GM21447 (cell line): ENCODE results near the gene ANO3.
"Not testable (repeated sequence)": the region's sequence is repeated elsewhere in the genome, so short reads cannot be mapped to it uniquely, and the experiment has no call there.

ENCODE experiments used
- ATAC-seq: cut with Tn5 transposase; IDR thresholded peaks from one replicate; pipeline ENCODE4 v1.9.1; 2021; ENCODE audit not compliant: unreplicated experiment

The ANO3 gene

GRCh38 chr11:26331911-26332571 is at the start of gene ANO3:
ANO3 (plus strand) TSS chr11:26332130; CDS start chr11:26332276, 146 bp downstream.
- peak; percentile 91 for ATAC-seq

DNA sequence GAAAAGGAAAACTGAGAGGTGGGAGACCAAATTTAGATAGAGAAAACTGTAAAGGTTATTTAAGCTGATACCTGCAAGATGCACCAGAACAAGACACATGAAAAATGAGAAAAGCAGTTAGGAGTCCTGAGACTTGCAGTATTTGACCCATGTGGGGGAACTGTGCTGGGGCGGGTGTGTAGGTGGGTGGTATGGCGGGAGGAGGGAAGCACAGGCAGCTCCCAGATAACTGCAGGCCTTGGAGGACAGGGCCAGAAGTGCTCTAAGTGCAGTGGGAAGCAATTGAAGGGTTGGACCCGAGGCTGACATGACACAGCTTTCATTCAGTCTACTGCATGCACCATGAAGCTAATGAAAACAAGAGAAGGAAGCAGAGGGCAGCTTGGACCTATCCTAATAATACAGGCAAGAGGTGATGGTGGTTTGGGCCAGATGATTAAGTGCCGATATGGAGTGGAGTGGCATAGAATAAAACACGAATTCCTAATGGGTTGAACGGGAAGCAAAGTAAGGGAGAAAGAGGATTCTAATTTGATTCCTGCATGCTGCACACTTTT is 48.0 kb upstream of the ANO3 start:
- no peak for ATAC-seq

DNA sequence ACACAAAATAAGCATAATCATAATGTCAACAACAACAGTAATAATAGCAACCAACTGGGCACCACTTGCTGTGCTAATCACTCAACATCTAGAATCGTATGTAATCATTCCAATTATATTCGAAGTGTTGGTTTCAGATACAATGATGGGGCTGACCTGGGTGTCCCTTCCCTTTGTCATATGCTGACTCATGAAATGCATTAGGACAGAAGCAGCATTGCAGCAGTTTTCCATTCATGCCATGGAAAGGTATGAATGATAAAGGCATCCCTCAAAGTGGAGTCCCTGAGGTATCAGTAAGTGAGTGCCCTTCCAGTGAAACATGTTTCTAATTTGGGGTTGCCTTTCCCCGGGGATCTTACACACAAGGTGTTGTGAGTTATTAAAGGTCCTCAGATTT is 46.3 kb upstream of the ANO3 start:
- no peak for ATAC-seq

GRCh38 chr11:26286472-26287066 is 45.4 kb upstream of the ANO3 start:
- no peak for ATAC-seq

GRCh38 chr11:26287067-26287518 is 44.8 kb upstream of the ANO3 start:
- no peak for ATAC-seq

DNA sequence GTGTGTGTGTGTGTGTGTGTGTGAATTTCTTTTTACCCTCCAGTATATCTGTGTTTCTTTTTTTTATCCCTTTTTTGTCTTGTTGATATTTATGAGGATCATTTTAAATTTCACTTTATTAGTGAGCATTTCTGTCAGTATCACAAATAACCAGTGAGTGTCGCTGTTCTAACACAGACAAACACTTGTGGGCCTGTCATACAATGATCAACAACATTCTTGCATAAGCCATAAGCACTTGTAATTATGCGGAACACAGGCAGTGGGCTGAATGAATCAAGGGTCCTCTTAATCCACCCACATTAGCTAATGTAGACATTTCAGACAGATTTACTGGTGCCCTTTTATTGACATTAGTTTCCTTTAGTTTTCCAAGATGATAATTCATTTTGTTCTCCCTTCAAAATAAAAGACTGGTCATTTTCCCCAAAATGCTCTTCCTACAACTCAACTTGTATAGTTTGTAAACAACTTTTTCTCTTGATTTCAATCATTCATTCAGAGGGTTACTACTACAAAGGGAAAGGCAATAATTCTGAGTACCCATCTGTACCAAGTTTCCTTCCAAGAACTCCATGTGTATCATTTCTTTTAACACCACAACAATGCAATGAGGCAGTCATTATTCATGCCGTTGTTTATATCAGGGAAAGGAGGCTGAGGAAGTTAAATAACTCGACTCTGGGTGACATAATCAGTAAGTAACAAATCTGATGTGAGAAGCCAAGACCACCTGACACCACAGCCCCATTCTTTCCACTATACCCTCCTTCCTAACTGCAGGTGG is 34.5 kb upstream of the ANO3 start:
- peak; percentile 92 for ATAC-seq

- ATAC-seq, result not testable (repeated sequence)
These were observed 15.6 kb upstream of the ANO3 start for GRCh38 chr11:26316372-26316771.

- no peak for ATAC-seq
These were observed 12.0 kb upstream of the ANO3 start for GRCh38 chr11:26319906-26320305.

GRCh38 chr11:26321516-26321915 is 10.4 kb upstream of the ANO3 start:
- ATAC-seq, result no peak

DNA sequence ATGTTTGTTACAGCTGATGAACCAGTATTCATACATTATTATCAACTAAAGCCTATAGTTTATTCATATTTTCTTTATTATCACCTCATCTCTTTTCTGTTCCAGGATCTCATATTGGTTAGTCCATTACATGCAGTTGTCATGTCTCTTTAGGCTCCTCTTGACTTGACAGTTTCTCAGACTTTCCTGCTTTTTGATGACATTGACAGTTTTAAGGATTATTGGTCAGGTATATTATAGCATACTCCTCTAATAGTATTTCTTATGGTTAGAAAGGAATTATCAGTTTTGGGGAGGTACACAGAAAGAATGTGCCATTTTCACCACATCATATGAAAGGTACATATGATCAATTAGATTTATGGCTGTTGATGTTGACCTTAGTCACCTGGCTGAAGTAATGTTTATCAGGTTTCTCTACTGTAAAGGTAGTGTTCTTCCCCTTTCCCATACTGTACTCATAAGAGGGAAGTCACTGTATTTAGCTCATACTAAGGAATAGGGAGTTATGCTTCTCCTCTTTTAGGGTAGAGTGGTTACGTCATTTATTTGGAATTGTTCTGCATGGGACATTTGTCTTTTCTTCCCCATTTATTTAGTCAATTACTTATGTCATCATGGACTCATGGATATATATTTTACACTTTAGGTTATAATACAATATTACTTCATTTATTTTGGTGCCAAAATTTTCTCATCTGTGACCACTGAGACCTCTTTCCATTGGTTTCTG is 9.4 kb upstream of the ANO3 start:
- no peak for ATAC-seq

DNA sequence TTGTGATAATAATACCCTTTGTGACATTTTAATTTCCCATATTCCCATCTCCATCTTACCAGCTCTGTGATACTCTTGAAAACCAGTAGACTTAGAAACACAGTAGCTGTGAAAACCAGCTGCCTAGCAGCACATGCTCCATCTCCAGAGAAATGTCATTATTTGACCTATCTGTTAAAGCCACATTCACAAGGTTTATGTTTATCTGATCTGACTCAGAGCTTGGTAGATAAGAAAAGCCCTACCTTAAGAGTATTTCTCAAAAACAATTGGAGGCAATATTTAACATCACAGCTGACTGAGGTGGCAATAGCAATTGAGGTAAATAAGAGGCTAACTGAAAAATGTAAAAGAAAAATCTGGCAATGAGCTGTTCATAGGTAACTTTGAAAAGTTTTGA is 8.1 kb upstream of the ANO3 start:
- no peak for ATAC-seq

GRCh38 chr11:26324270-26324669 is 7.7 kb upstream of the ANO3 start:
- no peak for ATAC-seq

DNA sequence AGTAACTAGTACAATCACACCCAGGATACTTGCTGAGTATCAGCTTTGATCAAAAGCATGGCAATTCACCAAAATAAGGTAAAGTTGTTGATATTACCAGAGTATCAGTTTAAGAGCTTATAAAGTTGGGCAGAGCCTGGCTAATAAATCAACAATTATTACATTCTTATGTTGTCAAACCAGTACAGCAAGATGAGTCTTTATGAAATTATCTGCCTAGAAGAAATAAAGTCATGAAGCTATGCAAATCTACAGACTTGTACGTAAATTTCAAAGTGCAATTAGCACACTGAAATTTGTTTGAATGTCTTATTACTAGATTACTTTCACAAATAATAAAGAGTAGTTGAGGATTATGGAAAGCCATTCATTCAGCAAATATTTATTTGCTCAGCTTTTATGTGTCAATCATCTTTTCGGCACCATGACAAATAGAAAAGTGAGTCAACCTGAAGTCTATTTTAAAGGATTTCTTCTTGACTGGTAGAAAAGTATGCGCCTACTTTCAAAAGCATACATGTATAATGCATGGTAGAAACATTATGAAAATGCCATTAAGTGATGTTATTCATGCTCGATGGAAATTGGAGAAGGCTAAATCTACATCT is 5.0 kb upstream of the ANO3 start:
- ATAC-seq, result no peak

DNA sequence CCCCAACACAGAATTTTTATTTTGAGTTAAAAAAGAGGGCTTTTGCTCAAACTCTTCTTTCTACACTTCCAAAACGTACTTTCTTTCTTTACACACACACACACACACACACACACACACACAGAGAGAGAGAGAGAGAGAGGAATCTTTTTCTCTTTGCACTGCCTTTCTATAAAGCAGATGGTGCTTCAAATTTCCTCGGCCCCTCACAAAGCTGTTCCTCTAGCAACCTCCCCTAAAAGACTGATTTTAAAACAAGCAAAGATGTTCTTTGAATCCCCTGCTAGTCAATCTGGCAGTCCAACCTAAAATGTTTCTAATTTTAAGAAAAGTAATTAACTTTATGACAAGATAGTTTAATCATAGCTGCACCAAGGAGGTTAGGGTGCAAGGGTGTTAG is 2.7 kb upstream of the ANO3 start:
- ATAC-seq, result no peak

- no peak for ATAC-seq
These were observed 1.7 kb upstream of the ANO3 start for GRCh38 chr11:26330262-26330661.

GRCh38 chr11:26332572-26332915 is 614 bp downstream of the ANO3 start:
- no peak for ATAC-seq

- no peak for ATAC-seq
These were observed 2.0 kb downstream of the ANO3 start for GRCh38 chr11:26333906-26334305.

DNA sequence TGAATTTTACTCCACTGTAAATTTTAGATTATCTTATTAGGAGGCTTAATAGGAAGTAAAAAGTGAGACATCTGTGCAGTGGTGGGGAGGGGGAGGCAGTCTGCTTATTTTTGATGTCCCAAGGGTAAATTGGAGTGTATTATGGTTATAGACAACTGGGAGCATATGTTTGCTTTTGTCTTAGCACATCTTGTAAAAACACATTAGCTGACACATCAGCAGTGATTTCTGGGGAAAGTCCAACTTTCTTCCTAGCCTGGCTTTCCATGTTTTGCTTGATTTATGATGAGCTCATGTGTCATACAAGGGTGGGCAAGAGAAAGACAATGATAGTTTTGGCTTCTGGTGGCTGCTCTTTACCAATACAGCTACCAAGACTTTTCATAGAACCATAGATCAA is 4.0 kb downstream of the ANO3 start:
- ATAC-seq, result no peak

GRCh38 chr11:26344647-26345046 is 12.7 kb downstream of the ANO3 start:
- no peak for ATAC-seq

DNA sequence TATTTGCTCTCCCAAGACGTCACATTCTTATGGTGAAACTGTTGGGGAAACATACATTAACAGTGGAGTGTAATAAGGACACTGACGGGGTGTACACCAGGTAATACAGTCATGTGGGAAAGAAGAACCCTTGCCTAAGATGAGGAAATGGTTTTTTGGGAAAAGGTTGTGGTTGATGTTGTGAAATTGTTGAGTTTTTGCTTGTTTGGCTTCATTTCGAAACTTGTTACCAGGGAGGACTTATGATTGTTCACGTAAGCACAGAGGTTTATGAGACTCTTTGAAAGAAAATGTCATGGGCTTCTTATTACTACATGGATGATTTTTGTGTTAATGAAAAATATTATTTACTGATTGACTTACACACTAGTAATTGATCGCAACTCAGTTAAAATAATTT is 16.8 kb downstream of the ANO3 start:
- no peak for ATAC-seq

DNA sequence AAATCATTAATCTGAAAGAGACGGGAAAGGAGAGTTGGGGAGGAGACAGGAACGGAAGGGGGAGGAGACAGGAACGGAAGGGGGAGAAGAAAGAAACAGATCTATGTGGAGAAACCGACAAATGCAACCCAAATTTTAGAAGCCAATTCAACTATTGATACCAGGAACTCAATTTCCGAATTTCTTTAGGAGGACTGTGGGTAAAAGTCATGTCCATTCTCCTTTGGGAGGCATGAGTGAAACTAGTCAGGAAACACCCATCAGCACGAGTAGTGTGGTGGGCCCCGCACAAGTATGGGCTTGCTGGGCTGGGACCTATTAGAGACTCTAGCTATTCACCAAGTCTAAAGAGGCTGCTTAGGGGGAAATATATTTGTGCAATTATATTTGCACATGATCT is 18.1 kb downstream of the ANO3 start:
- ATAC-seq, result no peak
